Psoas muscle (tissue), 8 donors: Measurements from ENCODE around the gene OPRL1. TPM values are rescaled to one million over a fixed set of nuclear protein-coding genes. Genes with fewer than 3 reads are reported as not detected.

ENCODE experiments used
- ATAC-seq, 4 donors: fragments of 200-7000 bp; cut with Tn5 transposase; one replicate each; pipeline ENCODE4 v1.9.1; 2020; ENCODE audit warnings: moderate library complexity in 3 of 4, mild to moderate bottlenecking in 2 of 4
- DNase-seq, 2 donors: peaks; one replicate each; pipeline ENCODE4 v3.0.0-alpha.2; 2020
- H3K27ac ChIP-seq: fragments of 200-600 bp; one replicate; pipeline ENCODE4 v1.8.0; 2022
- H3K27me3 ChIP-seq, 3 donors: fragments of 200-600 bp in 1 of 3; one replicate each; pipeline versions ENCODE4 v1.6.1 to v1.8.0; 2013 to 2022; ENCODE audit warnings: low read length in 2 of 3, mild to moderate bottlenecking in 2 of 3, moderate library complexity in 1 of 3; ENCODE audit not compliant: insufficient read depth in 3 of 3
- H3K36me3 ChIP-seq, 2 donors: fragments of 200-600 bp in 1 of 2; one replicate each; pipeline versions ENCODE4 v1.6.1 to v1.8.0; 2013 to 2022; ENCODE audit warnings: low read depth in 1 of 2, mild to moderate bottlenecking in 1 of 2, moderate library complexity in 1 of 2; ENCODE audit not compliant: insufficient read depth in 1 of 2
- H3K4me1 ChIP-seq: fragments of 200-600 bp; one replicate; pipeline ENCODE4 v1.8.0; 2022
- H3K4me3 ChIP-seq: fragments of 200-600 bp; one replicate; pipeline ENCODE4 v1.8.0; 2022; ENCODE audit warnings: mild to moderate bottlenecking
- H3K9me3 ChIP-seq: fragments of 200-600 bp; one replicate; pipeline ENCODE4 v1.8.0; 2022
- WGBS, 3 donors: extraction: QIAGEN DNeasy Blood & Tissue Kit; methylation state at CpG; one replicate each; pipeline versions ENCODE4 v1.1.6 to v1.1.7; 2013; 5-methylcytosine and 5-hydroxymethylcytosine counted together
- intact Hi-C, 2 donors: fragments of 100-400 bp; cut with DNase I; formaldehyde crosslinking; loops; one replicate each; pipeline versions ENCODE4 v1.11.0 to v1.14.2; 2022
- polyA plus RNA-seq, 3 donors: library from polyadenylated mRNA; stranded (reverse); fragments of 200-250 nt; gene quantifications; one replicate each; pipeline ENCODE4 v1.2.3, GENCODE V29; 2013
- total RNA-seq, 4 donors: library from RNA; stranded (reverse); fragmentation: NEBNext Ultra II Directional in 2 of 4; extraction: Animal tissue kit (Norgen Biotek cat#: 25700) in 2 of 4; gene quantifications; one replicate each; pipeline versions ENCODE4 v1.2.1 to v1.2.4, GENCODE V29; 2021 to 2023
- TF ChIP-seq, protein P1 (sequence below): fragments of 200-600 bp; IDR thresholded peaks from one replicate; pipeline ENCODE4 v1.8.0; 2022; ENCODE audit warnings: antibody characterized with exemption
- donor health status: healthy with polysubstance abuse.
- donor health status: DM: no; HTN: no; CAD: no; lungs with moderate emphysema.
- donor health status: Bipolar disorder and iron deficiency.
- donor health status: healthy.
- donor health status: DM: yes; HTN: yes; CAD: no.
- donor health status: DM: no; HTN: no; CAD: no.
- donor health status: DM: no; HTN: no; CAD: no.
- donor health status: DM: yes; HTN: yes; CAD: no.

Gene OPRL1
- total and polyA plus RNA-seq, 7 donors, result 0.03 to 0.94 (median 0.17) TPM

DNA sequence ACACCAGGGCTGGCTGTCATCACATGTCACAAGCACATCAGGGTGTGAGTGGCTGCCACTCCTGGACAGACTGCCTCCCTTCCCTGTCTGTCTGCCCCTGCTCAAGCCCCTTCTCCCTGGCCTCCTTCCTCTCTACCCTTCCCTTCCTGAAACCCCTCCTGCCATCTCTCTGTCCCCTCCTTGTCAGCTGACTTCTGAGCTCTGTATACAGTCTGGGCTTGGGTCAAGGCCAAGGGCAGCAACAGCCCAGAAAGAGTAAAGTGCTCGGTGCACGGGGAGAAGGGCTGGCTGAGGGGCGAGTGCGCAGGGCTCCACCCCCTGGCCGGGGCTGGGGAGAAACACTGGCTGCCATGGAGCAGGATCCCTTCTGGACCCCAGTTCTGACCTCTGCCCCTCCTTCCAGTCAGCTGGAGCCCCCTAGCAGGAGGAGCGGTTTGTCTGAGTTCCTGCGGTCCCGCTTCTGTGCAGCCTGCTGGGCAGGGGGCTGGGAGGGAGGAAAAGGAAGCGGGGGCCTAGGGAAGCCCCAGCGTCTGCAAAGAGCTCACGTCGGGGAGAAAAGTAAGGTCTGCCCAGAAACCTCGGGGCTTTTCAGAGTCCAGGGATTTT is 2.3 kb downstream of the OPRL1 start:
- H3K4me3 ChIP-seq, result no peak overlapping the region
- DNase-seq, result no peak

DNA sequence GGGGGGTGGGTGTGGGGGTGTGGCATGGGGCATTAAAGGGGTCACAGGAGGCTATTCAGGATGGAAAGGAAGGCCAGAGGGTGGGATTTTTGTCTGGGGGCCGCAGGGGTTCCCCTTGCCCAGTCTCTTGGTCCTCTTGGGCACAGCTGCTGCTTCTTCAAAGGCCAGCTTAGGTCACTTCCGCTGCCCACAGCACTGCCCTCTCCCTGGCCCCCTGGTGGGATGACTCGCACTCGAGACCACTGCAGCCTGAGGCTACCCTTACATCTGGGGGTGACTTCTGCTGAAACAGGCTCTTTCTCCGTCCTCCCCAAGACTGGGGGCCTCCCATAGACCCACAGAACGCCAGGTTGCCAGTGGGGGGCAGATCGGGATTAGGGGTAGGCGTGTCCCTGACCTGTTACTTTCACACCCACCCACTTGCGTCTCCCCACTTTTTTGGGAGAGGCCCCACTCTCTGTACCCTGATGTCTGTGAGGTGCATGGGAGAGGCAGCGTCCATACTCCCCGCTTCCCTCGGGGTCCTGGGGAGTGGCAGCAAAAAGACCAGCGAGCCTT is 3.0 kb downstream of the OPRL1 start:
- no peak for DNase-seq
- no peak for ATAC-seq

More for the DNA sequence above, 2.3 kb downstream of the OPRL1 start:
- H3K9me3 ChIP-seq, result no peaks in the 10 kb centered on the region
- no peak for ATAC-seq
- H3K27ac ChIP-seq, result no peak overlapping the region
- TF ChIP-seq, protein P1, sequence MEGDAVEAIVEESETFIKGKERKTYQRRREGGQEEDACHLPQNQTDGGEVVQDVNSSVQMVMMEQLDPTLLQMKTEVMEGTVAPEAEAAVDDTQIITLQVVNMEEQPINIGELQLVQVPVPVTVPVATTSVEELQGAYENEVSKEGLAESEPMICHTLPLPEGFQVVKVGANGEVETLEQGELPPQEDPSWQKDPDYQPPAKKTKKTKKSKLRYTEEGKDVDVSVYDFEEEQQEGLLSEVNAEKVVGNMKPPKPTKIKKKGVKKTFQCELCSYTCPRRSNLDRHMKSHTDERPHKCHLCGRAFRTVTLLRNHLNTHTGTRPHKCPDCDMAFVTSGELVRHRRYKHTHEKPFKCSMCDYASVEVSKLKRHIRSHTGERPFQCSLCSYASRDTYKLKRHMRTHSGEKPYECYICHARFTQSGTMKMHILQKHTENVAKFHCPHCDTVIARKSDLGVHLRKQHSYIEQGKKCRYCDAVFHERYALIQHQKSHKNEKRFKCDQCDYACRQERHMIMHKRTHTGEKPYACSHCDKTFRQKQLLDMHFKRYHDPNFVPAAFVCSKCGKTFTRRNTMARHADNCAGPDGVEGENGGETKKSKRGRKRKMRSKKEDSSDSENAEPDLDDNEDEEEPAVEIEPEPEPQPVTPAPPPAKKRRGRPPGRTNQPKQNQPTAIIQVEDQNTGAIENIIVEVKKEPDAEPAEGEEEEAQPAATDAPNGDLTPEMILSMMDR, result no peak
- 38 to 45% (median 42%) methylated on average over 12 to 13 of the region's 13 CpGs for WGBS, 3 donors
- H3K27me3 ChIP-seq, result peaks cover 0 to 45% (median 10%) of the 10 kb centered on the region in 3 donors
- intact Hi-C loops, result loop anchor here in 1 of 2 donors (2.0 kb wide), 1 partner anchor 39 kb away; no protein-coding TSS in a partner anchor
- no peaks in the 10 kb centered on the region for H3K36me3 ChIP-seq
- H3K4me1 ChIP-seq, result peaks cover 20% of the 10 kb centered on the region

DNA sequence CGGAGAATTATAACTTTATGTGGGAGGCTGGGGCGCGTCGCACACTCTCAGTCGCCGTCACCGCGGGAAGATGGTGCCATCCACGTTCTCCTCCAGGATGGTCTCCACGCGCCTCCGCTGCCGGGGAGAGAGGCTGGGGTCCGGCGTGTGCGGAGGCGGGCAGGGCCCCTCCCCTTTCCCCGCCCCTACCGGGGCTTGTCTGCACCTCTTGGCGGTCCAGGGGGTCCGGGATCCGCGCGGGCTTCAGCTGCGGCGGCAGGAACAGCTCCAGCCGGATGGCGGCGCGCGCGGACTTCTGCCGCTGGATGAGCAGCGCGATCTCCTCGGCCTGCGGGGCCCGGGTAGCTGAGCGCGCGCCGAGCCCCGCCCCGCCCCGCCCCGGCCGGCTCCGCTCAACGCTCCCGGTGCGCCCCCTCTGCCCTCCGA is 3.5 kb downstream of the OPRL1 start:
- TF ChIP-seq, protein P1, result peak; percentile 67
- 0 to 1% (median 0%) methylated on average over 27 to 52 of the region's 52 CpGs for WGBS, 3 donors
- intact Hi-C loops, result loop anchor here in 1 of 2 donors (2.0 kb wide), 1 partner anchor 37 kb away; no protein-coding TSS in a partner anchor

More for the DNA sequence above, 3.0 kb downstream of the OPRL1 start:
- Histone ChIP-seq H3K27me3 (peaks cover 0 to 49% (median 12%) of the 10 kb centered on the region in 3 donors), H3K4me1 (peaks cover 20% of the 10 kb centered on the region), H3K9me3 (no peaks in the 10 kb centered on the region), H3K36me3 (no peaks in the 10 kb centered on the region), H3K4me3 (peak overlapping the region; percentile 67), H3K27ac (no peak overlapping the region)
- WGBS, 3 donors, result 19 to 28% (median 23%) methylated on average over 13 of the region's 13 CpGs
- intact Hi-C loops, result loop anchor here in 1 of 2 donors (2.0 kb wide), 1 partner anchor 38 kb away; no protein-coding TSS in a partner anchor
- TF ChIP-seq, protein P1, result no peak

DNA sequence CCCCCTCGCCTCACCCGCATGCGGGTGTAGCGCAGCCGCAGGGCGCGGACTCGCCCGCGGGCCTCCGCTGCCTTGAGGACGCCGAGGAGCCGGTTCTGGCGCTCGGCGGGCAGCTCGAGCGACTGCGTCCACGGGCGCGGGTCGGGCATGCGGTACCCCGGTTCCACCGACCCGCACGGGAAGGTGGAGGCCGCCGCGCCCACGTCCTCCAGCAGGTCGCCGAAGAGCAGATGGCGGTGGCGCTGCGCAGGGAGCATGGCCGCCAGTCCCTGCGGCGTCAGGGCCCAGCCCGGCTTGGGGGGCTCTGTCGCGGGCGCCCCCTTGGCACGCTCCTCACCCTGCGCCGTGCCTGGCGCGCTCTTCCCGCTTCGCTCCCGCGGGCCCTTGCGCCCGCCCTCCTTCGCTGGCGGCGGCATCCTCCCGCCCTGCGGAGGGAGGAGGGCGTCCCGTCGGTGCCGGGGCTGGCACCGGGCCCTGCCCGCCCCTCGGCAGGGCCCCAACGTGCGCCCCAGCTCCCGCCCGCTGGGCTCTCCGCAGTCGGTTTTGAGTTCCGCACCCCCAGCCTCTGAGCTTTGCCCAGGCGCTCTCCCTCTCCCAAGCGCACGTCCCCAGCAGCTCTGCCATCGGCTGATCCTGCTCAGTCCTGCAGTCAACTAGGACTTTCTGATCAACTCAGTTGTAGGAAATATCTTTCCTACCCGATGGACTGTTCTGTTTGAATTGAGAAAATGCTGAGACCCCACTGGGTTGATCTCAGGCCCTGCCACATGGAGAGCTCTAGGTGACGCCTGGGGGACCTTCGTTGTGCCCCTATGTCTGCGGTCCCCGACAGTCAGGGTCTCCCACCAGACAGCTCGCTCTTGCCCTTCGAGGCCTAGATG is 4.2 kb downstream of the OPRL1 start, which contains the start of gene LKAAEAR1:
LKAAEAR1 (minus strand) TSS at position 595 of the 881 bp plus-strand sequence; CDS start at position 416, 179 bp downstream.
- ATAC-seq (no peak), DNase-seq (no peak)
- H3K36me3 ChIP-seq, result no peaks in the 10 kb centered on the region
- intact Hi-C loops, result loop anchor here in 1 of 2 donors (2.0 kb wide), 1 partner anchor 37 kb away; no protein-coding TSS in a partner anchor
- no peaks in the 10 kb centered on the region for H3K9me3 ChIP-seq
- peaks cover 13% of the 10 kb centered on the region for H3K4me1 ChIP-seq
- WGBS, 3 donors, result 3 to 6% (median 4%) methylated on average over 43 to 86 of the region's 86 CpGs
- TF ChIP-seq, protein P1, result no peak
- H3K27me3 ChIP-seq, result peaks cover 0 to 54% (median 19%) of the 10 kb centered on the region in 3 donors
- no peak within 1 kb of the TSS for H3K27ac ChIP-seq
- H3K4me3 ChIP-seq, result peak within 1 kb of the TSS; percentile 67

More for the DNA sequence above, 3.5 kb downstream of the OPRL1 start:
- ATAC-seq, result peak; percentile 58 to 80 (median 74)
- Histone ChIP-seq H3K36me3 (no peaks in the 10 kb centered on the region), H3K27me3 (peaks cover 0 to 54% (median 17%) of the 10 kb centered on the region in 3 donors), H3K27ac (no peak overlapping the region), H3K4me1 (peaks cover 20% of the 10 kb centered on the region), H3K9me3 (no peaks in the 10 kb centered on the region), H3K4me3 (peak overlapping the region; percentile 67)
- DNase-seq, result peak; percentile 73 to 82
